Activated CD4-positive, alpha-beta T cell treated with anti-CD3 and anti-CD28 coated beads for 48 hours (primary cell): ENCODE data around the gene SEC31B.
A peak's percentile ranks its signal among the peaks of the same experiment; 100 is the strongest.

ENCODE experiments used
- DNase-seq: peaks from one replicate; pipeline ENCODE4 v3.0.0-alpha.2; 2020

SEC31B gene, protein sequence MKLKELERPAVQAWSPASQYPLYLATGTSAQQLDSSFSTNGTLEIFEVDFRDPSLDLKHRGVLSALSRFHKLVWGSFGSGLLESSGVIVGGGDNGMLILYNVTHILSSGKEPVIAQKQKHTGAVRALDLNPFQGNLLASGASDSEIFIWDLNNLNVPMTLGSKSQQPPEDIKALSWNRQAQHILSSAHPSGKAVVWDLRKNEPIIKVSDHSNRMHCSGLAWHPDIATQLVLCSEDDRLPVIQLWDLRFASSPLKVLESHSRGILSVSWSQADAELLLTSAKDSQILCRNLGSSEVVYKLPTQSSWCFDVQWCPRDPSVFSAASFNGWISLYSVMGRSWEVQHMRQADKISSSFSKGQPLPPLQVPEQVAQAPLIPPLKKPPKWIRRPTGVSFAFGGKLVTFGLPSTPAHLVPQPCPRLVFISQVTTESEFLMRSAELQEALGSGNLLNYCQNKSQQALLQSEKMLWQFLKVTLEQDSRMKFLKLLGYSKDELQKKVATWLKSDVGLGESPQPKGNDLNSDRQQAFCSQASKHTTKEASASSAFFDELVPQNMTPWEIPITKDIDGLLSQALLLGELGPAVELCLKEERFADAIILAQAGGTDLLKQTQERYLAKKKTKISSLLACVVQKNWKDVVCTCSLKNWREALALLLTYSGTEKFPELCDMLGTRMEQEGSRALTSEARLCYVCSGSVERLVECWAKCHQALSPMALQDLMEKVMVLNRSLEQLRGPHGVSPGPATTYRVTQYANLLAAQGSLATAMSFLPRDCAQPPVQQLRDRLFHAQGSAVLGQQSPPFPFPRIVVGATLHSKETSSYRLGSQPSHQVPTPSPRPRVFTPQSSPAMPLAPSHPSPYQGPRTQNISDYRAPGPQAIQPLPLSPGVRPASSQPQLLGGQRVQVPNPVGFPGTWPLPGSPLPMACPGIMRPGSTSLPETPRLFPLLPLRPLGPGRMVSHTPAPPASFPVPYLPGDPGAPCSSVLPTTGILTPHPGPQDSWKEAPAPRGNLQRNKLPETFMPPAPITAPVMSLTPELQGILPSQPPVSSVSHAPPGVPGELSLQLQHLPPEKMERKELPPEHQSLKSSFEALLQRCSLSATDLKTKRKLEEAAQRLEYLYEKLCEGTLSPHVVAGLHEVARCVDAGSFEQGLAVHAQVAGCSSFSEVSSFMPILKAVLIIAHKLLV

DNA sequence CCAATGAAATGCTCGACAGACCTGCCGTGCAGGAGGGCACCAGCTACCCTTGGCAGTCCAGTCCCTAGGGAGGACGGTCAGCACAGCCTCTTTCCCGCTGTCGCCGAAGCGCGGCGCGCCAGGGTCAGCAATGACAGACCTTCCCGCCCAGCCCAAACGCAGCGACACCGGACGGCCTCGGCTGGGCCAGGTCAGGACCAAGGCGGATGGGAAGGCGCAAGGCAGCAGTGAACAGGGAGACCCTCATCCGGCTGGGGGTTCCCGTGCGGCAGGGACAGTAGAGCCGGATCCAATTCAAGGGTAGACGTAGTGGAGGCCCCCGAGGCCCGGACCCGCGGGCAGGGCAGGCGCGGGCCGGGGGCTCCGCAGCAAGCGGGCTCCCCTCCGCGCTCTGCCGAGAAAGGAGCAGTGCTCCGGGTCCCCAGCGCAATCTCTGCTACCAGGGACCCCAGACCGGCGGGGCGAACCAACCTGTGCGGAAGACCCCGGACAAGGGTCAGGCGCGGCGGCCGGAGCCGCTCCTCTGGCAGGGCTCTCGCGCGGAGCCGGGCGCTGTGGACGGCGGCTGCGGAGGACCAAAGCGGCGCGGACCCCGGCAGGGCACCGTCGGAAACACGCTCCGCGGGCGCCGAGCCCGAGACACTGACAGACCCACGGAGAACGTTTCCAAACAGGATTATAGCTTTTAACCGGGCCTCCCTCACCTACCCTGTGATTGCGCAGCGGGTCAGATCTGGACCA lies at the start of gene SEC31B:
SEC31B (minus strand) TSS at position 551 of the 741 bp plus-strand sequence. CDS start 2,909 bp downstream, outside the sequence.
- DNase-seq: no peak

DNA sequence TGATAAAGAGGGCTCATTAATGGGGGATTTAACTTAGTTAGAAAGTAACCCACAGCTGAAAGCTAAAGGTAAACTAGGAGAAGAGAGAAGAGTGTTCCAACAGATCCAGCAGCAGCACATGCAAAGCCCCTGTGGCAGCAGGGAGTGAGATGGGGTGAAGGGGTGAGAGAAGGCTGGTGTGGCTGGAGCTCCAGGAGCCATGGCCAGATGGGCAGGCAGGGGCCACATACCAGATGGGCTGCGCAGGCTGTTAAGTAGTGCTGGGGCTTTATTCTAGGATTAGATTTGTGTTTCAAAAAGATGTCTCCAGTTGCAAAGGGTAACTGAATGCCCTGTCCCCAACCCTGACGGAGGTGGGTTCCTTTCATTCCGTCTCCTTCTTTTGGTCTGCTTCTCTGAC lies 49.3 kb upstream of the SEC31B start:
- no peak for DNase-seq

DNA sequence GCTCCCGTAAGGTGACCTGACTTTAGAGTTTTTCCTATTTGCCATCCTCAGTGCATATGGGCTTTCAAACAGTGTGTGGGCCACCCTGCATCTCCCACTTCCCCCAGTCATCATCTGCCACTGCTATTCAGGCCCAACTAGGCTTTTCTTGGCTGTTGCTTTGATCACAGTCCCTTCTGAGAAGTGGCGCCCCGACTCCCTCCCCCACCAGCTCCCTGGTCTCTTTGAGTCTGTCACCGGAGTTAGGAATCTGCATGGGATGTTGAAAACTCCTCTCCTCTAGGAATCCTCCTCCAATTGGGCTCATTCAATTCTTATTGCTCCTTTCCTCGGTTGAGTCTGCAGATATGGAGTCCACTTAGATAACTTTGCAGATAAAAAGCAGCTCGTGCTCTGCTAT lies 48.2 kb upstream of the SEC31B start:
- no peak for DNase-seq

DNA sequence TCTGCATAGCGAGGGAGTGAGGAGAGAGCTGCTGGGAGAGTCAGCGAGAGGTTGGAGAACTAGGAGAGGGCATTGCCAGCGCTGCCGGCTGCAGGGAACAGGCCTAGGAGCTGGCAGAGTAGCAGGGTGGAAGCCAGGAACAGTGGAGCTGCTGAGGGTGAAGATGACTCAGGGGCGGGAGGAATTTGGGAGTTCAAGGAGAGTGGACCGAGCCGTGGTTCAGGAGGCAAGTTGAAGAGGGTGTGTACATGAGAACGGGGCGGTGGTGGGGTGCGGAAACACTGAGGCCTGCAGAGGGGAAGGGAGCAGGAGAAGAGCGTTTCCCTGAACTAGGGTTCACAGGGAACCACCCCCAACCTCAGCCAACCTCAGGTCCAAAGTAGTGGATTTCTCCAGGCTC lies 47.6 kb upstream of the SEC31B start:
- DNase-seq: no peak

DNA sequence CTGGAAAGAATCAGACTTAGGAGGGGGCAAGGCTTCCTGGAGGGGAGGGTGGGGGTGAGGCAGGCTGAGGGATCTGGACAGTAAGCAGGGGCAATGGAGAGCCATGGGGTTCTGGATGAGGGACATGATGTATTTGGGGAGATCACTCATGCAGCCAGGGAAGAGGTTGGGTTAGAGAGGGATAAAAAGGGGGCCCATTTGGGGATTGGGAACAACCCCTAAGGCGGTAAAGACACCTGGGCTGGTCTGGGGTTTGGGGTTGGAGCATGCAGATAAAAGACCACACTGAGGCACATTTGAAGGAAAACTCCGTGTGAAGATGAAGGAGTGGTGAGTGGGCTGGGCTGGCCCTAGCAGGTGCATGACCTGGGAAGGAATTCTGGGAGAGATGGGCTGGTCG lies 46.9 kb upstream of the SEC31B start:
- DNase-seq: no peak

DNA sequence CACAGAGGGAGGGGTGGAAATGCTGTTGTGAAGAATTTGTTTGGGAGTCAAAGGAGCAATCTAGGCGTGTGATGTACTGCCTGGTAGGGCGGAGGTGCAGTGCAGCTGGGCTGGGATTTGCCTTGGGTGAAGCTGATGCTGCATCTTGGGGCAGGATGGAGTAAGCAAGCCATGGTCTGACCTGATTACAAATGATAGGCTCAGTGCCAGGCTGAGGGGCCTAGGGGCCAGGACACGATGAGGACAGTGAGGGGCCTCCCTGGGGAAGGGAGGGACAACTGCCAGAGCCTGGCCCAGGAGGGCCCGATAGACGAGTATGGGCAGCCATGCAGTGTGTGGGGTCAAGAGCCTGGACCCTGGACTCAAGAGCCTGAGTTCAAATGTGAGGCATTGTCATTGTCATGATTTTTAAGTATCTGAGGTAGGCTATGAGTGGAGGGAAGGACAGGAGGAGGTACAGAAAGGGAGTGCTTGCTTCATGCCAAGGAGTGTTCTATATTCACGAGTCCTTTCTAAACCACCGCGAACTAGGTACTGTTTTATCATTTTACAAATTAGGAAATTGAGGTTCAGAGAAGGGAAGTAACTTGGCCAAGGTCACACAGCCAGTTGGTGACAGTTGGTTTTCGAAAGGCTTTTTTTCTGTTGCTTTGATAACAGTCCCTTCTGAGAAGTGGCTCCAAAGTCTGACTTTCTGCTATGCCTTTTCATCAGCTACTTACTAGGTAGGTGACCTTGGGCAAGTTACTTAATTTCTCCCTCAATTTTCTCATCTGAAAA lies 45.7 kb upstream of the SEC31B start:
- no peak for DNase-seq

DNA sequence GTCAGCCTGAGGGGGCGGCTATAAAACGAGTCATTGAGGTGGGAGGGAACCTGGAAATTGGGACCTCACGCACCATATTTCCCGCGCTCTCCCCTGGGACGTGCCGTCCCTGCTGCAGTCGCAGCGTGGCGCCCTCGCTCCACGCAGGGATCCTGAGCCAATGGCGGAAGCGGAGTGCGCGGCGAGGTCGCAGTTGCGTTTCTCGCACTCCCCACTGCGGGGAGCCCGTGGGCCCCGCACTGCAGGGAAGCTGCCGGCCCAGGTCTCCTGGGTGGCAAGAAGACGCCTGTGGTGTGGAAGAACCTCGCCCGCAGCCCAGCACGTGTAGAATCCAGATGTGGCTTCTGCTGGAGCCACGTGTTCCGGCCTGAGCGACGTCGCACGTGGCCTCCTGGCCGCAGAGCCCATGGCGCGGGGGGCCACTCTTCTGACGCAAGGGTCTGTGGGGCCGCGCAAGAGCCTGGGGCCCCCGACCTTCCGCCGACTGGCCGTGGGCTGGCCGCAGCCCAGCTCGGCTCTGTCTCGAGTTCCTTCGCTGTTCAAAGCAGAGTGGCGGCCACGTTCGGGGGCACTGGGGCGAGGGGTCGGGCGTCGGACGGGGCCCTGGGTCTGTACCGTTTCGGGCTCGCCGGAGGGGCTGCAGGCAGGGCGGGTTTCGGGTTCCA lies 42.5 kb upstream of the SEC31B start:
- DNase-seq: peak; percentile 88

DNA sequence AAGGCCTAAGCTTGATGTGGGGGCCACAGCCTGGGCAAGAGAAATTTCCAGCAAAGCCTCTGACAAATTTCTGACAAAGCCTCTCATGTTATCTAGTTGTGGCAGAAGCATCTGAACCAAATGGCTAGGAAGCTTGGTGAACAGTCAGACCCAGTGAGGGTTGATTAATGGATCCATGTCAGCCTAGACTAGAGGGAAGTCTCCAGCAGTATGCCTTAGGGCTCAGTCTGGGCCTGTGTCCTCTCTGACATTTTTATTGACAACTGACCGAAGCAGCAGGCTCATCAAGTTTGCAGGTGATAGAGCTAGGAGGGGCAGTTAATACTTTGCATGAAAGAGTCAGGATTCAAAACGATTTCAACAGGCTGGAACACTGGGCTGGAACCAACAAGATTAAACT lies 41.3 kb upstream of the SEC31B start:
- DNase-seq: no peak

DNA sequence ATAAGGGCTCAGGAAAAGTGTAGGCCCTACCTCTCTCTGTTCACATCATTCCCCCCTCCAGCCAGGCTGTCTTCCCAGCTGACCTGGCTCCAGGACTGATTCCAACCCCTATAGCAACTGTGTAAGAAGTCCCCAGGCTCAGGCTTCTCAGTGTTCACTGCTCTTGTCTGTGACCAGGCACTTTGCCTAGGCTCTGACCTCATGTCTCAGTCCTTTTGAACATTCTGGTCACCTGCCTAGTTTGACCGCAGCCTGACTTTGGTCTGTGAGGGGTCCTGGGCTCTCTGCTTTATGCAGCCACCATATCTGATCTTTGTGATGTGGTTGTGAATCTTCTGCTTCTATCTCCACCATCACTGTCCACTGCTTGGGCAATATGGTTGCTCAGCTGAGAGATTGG lies 40.6 kb upstream of the SEC31B start:
- DNase-seq: no peak

DNA sequence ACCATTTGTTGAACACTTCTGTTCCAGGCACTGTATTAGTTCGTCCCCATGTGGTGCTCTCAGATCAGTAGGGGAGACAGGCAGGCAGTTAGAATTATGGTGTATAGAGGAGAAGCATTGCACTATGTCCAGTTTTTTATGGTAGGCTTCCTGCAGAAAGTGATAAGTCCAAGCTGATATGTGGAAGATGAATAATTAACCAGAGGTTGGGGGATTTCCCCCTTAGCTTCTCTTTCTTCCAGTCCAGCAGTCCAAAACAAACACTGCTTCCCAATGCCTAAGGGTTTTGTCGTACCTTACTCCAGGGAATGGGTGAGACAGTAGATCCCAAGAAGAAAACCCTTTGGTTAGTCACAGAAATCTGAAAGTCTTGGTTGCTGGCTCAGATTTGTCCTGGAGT lies 35.2 kb upstream of the SEC31B start:
- no peak for DNase-seq

DNA sequence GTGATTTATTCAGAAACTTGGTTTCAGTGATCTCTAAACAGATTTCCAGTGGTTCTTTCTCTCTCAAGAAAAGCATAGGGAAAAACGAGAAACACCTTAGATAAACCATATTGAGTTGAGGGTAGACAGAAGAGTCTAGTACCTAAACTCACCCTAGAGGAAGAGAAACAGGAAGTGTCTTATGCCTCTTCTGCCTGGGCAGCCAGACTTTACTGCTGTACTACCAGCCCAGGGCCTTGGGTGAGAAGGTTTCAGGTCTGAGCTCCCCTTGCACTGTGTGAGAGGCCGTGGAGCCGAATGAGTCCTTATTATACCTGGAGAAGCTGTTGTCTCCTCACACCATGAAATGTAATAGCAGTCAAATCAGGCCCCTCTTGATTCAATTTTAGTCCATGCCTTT lies 34.3 kb upstream of the SEC31B start:
- no peak for DNase-seq

DNA sequence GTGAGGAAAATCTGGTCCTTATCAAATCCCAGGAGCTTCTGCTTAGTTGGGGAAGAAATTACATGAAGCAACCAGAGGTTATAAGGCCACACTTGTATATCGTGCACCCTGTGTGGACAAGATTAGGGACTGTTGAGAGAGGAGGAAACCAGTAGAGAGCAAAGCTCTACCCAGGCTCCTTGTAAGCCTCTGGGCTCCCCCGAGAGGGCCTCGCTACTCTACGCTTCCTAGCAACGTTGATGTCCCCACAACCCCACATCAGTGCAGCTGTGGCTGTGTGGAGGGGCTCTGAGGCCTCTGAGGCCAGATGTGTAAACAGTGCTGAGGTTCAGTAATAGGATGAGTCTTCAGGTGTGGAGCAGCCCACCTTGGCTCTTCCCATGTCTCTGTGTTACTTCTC lies 32.1 kb upstream of the SEC31B start:
- DNase-seq: no peak

DNA sequence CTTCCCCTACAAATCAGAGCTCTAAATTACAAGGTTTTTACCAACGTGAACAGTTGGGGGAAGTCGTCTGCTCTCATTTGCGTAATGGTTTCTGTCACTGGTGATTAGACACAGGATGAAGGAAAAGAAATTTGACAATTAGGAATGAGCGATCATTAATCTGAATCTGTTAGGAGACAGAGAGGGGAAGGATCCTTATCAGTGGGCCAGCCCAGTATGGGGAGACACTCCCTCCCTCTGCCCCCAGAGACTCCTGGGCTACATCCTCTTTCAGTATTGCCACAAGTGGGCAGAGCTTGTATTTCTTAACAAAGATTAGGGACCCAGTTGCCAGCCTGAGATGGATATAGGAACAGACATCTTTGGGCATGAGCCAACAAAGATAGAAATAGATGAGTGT lies 31.5 kb upstream of the SEC31B start:
- DNase-seq: no peak

DNA sequence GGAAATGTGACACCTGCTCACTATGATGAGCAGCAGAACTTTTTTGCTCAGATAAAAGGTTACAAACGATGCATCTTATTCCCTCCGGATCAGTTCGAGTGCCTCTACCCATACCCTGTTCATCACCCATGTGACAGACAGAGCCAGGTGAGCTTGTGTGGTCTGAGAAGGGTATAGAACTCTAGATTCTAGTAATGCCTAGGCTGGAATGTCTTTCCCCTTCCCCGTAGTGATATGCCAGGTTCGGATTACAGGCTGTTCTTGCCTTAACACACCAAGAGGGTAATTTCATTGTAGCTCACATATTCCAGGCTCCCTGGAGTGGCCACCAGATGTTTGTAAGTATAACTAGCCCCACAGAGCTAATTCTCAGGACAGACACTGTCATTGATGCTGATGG lies 25.3 kb upstream of the SEC31B start:
- DNase-seq: no peak

DNA sequence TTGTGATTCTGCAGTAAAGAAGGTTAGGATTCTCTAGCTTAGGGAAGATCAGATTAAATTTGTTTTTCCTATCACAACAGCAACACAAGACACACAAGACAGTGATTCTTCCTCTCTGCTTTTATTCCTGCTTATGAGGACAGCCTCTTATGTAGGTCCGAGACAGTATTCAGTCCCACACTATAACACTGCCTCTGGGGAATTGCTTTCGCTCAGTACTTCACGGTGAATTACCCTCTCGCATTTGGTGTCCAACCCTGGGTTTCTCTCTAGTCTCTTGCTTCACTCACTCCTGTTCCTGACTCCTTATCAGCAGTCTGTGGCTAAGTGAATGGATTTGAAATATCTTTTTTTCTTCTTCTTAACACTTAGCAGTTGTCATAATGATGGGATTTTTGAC lies 17.8 kb upstream of the SEC31B start:
- no peak for DNase-seq

DNA sequence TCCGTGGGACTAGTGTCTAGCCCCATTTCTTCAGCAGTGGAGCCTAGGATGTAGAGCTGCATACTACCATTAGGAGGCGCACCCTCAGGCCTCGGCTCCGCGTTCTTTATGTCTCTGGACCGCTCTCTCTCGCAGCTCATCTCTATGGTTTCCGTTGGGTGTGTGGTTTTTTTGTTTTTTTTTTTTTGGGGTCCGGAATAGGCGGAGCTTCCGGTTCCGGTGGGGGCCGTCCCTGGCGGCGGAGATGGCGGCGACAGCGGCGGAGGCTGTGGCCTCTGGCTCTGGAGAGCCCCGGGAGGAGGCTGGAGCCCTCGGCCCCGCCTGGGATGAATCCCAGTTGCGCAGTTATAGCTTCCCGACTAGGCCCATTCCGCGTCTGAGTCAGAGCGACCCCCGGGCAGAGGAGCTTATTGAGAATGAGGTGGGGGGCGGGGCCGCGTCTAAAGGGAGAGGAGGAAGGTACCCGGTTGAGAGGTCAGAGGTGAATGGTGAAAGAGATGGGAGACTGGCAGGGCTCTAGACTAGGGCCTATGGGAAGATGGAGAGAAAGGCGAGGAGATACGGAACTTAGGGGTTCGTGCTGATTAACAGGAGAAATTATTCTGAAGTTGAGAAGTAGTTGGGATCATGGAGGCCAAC lies 16.2 kb upstream of the SEC31B start, which contains the start of gene HIF1AN:
HIF1AN (plus strand) TSS at position 229 of the 639 bp plus-strand sequence; CDS start at position 245, 16 bp downstream.
- peak; percentile 93 for DNase-seq

DNA sequence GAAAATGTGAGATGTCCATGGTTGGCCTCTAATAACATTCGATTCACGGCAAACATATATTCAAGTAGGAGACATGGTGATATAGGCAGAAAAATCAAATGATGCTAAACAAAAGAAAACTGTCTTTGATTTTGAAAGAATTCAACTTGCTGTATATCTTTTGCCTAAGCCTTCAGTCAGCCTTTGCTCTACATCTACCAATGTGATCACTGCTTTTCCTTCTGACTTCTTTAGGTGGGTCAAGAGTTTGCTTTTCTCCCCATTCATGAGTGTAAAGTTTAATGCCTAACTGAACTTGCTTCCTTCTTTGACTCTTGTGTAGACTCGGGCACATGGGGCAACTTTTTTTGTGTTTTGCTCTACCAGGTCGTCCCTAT lies 15.7 kb upstream of the SEC31B start:
- no peak for DNase-seq

DNA sequence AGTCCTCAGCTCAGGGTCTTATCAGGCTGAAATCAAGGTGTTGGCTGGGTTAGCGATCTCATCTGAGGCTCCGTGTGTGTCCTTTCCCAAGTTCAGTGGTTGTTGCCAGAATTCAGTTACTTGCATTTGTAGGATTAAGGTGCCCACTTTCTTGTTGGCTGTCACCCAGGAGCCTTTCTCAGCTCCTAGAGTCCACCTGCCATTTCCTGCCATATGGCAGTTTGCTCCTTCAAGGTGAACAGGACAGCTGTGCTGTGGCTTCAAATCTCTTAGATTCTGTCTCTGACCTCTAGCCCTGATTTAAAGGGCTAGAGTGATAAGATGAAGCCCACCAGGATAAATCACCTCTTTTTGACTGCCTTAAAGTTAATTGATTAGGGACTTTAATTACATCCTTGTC lies 15.1 kb upstream of the SEC31B start:
- no peak for DNase-seq

DNA sequence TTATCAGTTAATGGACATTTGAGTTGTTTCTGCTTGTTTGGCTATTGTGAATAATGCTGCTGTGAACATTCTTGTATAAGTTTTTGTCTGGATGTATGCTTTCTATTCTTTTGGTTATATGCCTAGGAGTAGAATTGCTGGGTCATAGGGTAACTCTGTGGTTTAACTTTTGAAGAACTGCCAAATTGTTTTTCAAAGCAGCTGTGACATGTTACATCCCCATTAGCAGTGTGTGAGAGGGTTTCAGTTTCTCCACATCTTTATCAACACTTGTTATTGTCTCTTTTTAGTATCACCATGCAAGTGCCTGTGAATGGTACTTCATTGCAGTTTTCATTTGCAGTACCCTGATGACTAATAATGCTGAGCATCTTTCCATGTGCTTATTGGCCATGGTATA lies 12.1 kb upstream of the SEC31B start:
- DNase-seq: no peak

DNA sequence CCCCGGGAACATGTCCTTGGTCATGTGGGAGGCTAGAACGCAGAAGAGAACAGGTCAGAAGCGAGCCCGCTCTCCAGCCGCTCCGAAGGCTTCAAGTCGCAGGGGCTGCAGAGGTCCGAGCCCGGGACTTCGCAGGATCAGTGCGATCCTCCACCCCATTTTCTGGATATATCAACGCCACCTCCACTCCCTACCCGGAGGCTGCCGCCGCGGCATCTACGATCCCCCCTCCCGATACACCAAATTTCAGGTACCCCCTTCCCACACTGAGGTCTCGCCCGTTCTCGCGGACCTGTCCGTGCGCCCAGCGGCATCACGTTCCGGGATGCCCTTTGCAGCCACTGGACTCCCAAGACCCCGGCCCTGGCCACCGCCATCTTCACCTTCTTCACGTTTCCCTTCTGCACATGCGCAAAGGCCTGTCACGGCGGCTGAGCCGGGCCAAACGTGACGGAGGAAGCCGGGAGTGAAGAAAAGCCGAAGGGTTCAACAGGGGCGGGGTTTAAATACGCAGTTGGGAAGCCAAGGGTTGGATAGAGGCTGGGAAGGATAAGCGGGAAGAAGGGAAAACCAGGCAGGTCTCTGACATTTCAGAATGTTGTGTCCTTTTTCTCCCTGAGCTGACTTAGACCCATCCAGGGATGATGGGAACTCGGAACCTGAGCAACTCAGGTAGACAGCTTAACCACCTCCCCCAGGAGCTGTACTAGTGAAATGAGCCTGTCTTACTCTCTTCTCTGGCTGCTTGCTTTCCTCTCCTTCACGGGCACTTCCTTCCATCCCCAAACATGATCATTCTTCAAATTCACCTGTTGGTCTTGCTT lies 10.0 kb upstream of the SEC31B start, which contains the start of gene NDUFB8:
NDUFB8 (minus strand) TSS at position 397 of the 824 bp plus-strand sequence; CDS start at position 377, 20 bp downstream.
- peak; percentile 92 for DNase-seq
